Measurements from ENCODE around the gene RRAD.

Gene RRAD

GRCh38 chr16:66917741-66918140 is 7.6 kb downstream of the RRAD start:
- no peak for DNase-seq (ENCODE audit: low read depth)

GRCh38 chr16:66916518-66916917 is 8.8 kb downstream of the RRAD start:
- no peak for DNase-seq (ENCODE audit: low read depth)

DNA sequence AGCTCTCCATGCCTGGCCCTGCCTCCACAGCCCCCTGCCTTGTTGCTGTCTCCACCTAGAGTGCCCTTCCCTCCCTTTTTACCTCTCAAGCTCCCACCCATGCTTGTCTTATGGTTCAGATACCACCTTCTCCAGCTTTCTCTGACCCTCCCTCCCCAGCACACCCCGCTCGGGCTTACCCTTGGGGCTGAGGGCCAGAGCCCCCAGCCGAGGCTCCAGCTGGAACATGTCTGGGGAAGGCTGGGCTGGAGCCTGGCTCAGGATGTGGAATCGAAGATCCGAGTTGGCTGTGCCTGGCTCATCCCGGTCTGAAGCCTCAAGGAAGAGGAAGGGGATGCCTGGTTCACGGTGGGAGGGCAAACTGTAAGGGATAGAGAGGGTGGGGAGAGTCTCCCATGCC is 10.3 kb downstream of the RRAD start:
- DNase-seq (ENCODE audit: low read depth): no peak

GRCh38 chr16:66914541-66914940 is 10.8 kb downstream of the RRAD start:
- no peak for DNase-seq (ENCODE audit: low read depth)

DNA sequence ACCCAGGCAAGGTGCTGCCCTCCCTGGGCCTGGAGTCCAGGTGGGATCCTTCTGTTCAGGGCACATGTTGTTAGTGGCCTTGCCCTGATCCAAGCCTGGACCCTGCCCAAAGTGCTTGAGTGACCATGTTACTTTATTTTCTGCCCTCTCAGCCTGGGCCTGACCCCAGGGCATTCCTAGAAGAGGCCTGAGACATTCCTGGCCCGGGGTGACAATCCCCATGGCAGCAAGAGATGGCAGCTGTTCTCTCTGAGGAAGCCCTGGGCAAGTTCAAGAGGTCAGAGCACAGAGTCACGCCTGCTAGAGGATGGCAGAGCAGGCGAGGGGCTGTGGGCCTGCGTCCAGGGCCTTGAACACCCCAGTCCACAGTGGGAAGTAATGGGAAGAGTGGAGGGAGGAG is 11.6 kb downstream of the RRAD start:
- no peak for DNase-seq (ENCODE audit: low read depth)

DNA sequence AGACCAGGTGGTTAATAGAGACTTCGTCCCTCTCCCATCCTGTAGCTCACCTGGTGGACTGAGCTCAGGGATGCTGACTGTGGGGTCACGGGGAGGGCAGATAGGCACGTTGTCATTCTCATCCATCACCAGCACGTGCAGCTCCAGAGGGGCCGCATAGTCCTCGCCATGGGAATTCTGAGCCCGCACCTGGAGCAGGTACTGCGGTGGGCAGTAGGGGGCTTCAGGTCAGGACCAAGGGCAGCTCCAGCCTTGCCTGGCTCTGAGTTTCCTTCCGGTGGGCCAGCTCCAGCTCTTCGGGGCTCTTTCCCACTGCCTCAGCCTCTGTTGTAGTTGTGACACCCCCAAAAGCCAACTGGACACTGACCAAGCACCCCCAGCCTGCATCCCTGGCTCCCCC is 12.3 kb downstream of the RRAD start:
- DNase-seq (ENCODE audit: low read depth): no peak

- DNase-seq (ENCODE audit: low read depth): no peak
These were observed 13.5 kb downstream of the RRAD start for GRCh38 chr16:66911801-66912200.

DNA sequence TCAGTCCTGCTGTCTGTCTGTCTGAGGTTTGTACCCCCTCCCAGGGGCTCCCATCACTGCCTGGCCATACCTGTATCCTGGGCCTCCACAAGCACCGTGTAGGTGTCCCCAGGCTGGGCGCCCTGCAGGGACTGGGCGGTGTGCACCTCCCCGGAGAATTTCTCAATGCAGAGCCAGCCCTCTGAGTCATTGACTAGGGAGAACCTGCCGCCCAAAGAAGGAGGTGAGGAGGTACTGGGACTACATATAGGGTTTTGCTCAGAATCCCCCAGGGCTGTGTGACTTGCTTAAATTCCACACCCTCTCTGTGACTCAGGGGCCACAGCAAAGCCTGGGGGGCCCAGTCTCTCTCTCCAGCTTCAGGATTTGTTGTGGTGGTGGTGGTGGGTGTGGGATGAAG is 14.2 kb downstream of the RRAD start:
- DNase-seq (ENCODE audit: low read depth): no peak

DNA sequence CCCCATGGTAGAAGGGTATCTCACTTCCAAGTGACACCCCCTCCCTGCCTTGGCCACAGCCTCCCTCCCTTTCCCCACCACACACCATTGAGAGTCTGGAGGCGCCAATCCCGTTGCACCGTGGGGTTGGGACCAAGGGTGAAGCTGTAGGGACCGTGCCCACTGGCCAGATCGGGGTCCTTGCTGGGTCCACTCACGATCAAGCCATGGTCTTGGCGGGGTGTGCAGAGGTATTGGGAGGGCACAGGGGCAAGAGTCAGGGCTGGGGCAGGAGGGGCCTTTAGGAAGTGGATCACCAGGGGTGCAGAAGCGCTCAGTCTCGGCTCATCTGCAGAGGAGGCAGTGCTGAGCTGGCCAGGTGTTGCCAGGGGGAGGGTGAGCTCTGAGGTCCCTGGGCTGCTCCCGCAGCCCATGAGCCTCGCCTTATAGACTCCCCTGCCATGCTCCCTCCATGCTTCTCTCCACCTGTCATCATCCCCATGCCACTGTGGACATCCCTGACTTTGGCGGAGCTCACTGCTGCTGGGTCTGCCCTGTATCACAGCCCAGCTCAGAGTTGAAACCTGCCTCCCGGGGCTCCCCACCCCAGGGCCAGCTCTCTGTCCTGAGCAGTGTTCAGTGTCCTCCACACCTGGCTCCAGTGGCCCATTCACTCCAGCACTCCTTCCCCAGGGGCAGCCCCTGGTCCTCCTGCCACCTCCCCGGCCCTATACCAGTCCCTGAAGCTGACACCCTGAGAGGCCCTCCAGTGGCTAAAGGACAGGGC is 15.0 kb downstream of the RRAD start:
- DNase-seq (ENCODE audit: low read depth): no peak

- no peak for DNase-seq (ENCODE audit: low read depth)
These were observed 16.4 kb downstream of the RRAD start for GRCh38 chr16:66908762-66909559.

DNA sequence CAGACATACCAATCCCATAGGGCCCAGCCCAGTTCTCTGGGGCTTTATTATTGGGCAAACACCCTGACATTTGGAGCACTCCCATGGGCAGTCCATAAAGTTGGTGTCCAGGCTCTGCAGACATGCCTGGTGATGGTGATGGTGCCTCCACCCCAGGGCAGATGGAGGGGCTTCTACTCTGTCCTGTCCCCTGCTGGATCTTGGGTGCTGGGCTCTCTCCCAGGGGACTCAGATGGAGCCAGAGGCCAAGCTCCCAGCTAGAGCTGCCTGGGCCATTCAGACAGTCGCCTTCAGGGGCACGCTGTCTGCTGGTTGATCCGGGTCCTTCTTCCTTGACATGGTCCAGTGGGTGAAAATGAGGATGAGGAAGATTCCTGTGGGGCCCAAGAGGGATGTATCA is 17.2 kb downstream of the RRAD start:
- no peak for DNase-seq (ENCODE audit: low read depth)

GRCh38 chr16:66906916-66907836 is 18.2 kb downstream of the RRAD start:
- no peak for DNase-seq (ENCODE audit: low read depth)

DNA sequence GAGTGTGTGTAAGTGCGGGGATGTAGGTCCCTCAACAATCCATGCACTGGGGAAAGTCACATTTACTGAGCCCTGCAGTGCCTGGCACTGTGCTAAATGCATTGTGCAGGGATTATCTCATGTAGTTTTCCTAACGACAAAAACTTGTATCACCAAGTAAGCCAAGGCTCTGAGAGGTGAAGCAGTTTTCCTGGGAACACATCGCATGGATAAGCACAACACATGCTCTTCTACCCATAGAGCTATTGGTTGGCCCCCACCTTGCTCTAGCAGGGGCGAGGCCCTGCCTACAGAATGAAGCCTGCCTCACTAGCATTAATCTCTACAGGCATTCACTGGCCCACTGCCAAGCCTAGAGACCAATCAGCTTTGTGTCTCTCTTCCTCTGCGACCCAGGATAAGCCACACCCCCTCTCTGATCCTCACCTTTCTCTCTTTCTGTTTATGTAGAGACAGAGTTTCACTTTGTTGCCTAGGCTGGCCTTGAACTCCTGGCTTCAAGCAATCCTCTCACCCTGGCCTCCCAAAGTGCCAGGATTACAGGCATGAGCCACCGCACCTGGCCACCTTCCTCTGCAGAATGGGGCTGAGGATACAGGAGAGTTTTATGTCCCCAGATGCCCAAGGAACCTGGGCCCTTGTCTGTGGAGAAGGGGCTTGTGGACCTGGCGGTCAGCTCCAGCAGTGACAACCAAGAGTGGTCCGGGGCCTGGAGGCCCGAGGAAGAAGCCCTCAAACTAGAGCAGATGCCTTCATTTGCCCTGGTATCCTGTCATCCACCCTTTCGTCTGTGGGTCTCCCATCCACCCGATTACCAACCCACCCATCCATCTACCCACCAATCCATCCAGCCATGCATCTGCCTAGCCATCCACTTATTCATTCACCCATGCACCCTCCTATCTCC is 19.4 kb downstream of the RRAD start:
- no peak for DNase-seq (ENCODE audit: low read depth)

GRCh38 chr16:66904846-66905632 is 20.3 kb downstream of the RRAD start:
- DNase-seq (ENCODE audit: low read depth): no peak

DNA sequence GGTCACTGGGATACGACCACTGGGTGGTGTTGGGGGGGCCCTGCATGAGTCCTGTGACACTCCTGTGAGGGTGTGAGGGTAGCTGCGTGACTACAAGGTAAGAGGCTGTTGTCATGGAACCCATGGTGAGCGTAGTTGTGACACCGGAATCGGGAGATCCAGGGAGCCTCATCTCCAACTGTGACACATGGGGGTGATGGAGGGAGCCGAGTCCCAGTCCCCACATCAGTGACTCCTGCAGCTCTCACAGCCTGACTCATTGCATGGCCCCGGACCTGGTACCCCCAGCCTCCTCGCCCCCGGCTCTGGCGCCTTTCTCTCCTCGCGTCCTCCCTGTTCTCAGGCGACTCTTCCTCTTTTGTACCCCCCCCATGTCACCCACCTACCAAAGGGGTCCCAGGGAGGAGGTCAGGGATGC is 20.9 kb downstream of the RRAD start:
- DNase-seq (ENCODE audit: low read depth): no peak

DNA sequence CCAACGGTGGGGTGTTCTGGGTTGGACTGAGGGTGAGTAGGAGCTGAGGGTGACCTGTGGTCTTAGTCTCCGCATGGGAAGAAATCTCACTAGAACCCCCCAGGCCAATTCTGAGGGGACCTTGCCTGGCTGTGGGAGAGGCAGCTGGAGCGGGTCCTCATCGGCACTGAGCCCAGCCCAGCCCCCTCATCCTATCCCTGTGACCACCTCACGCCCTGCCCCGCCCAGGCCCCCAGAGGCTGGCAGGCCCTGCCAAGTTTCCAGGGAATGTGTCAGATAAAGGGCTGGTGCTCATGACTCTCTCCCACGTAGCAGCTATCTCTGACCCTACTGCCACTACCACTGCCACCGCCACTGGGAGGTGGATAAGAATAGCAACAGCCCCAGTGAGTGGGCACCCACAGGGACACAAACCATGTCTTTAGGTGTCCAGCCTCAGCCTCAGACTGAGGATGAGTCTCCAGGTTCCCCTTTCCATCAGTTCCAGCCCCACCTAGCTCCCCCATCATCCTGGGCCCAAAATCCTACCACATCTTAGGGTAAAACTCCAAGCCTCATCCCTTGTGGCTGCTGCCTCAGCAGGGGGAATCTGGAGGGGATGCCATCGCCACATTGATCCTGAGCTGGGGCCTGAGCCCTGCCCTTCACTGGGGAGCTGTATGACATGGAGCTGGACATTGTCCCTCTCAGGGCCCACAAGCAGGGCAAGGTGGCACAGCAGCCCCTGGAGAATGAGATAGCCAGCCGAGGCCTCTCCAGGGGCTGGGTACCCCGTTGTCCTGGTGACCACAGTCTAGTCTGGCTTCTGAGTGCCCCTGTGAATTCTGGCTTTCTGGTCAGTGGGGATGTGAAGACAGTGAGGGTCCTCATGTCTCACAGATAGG is 21.5 kb downstream of the RRAD start:
- no peak for DNase-seq (ENCODE audit: low read depth)

GRCh38 chr16:66902648-66903543 is 22.4 kb downstream of the RRAD start:
- no peak for DNase-seq (ENCODE audit: low read depth)

GRCh38 chr16:66901626-66902025 is 23.7 kb downstream of the RRAD start:
- no peak for DNase-seq (ENCODE audit: low read depth)

All from activated T-cell treated with anti-CD3 and anti-CD28 coated beads for 24 hours (primary cell).